ENCODE results near the gene BLNK. TPM values are rescaled to one million over a fixed set of nuclear protein-coding genes. Genes with fewer than 3 reads are reported as not detected.

Gene BLNK
- total and polyA plus RNA-seq, 4 donors, result 4.1 to 18.7 (median 6.4) TPM

- H3K9ac ChIP-seq (ENCODE audit: insufficient read depth in 1 of 2, low read length in 2 of 2), result no peak overlapping the region
- H3K36me3 ChIP-seq (ENCODE audit: control insufficient read depth in 4 of 4, insufficient read depth in 4 of 4, low read length in 4 of 4), result no peaks in the 10 kb centered on the region
- H3K27me3 ChIP-seq (ENCODE audit: control insufficient read depth in 3 of 3, insufficient read depth in 3 of 3, low read length in 2 of 3), result no peaks in the 10 kb centered on the region
- H3K27ac ChIP-seq (ENCODE audit: low read depth in 1 of 2, low read length in 1 of 2), result no peak overlapping the region
- H3K9me3 ChIP-seq (ENCODE audit: control insufficient read depth in 4 of 4, insufficient read depth in 3 of 4, low read length in 3 of 4), result no peaks in the 10 kb centered on the region
- TF ChIP-seq CTCF (IDR thresholded peaks at IDR 0.05; ENCODE audit: control extremely low read depth, extremely low read depth), result no peak
- DNase-seq, result no peak
- ATAC-seq (ENCODE audit: insufficient read depth, low FRiP score), result no peak
- no peaks in the 10 kb centered on the region for H3K4me1 ChIP-seq (ENCODE audit: control insufficient read depth in 5 of 5, insufficient read depth in 5 of 5, low read length in 5 of 5)
- H3K4me3 ChIP-seq, result no peak overlapping the region
- WGBS, 2 donors, result 51 to 74% methylated on average over 1 of the region's 1 CpG
These were observed 21.0 kb downstream of the BLNK start for GRCh38 chr10:96250349-96250748.

DNA sequence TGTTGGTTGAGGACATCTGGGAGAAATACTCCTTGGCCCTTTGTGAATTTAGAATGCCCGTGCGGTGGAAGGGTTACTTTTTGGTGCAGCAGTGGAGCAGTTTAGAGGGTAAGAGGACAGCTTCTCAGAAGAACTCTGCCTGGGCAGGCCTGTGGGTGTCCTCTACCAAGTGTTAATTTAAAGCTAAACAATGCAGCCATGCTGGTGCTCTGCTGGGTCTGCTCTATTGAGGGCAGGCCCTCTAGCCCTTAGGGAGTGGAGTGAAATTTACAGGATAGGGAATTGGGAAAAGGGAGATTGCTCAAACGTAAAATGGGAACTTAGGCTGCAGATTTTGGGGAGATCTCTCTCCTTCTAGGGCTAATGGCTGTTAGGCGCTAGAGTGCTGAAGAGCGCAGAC is 22.1 kb downstream of the BLNK start:
- H3K27me3 ChIP-seq (ENCODE audit: control insufficient read depth in 3 of 3, insufficient read depth in 3 of 3, low read length in 2 of 3), result no peaks in the 10 kb centered on the region
- no peak for TF ChIP-seq CTCF (IDR thresholded peaks at IDR 0.05; ENCODE audit: control extremely low read depth, extremely low read depth)
- H3K27ac ChIP-seq (ENCODE audit: low read depth in 1 of 2, low read length in 1 of 2), result no peak overlapping the region
- no peaks in the 10 kb centered on the region for H3K9me3 ChIP-seq (ENCODE audit: control insufficient read depth in 4 of 4, insufficient read depth in 3 of 4, low read length in 3 of 4)
- H3K36me3 ChIP-seq (ENCODE audit: control insufficient read depth in 4 of 4, insufficient read depth in 4 of 4, low read length in 4 of 4), result no peaks in the 10 kb centered on the region
- WGBS, 2 donors, result 94 to 95% methylated on average over 5 of the region's 5 CpGs
- H3K4me1 ChIP-seq (ENCODE audit: control insufficient read depth in 5 of 5, insufficient read depth in 5 of 5, low read length in 5 of 5), result no peaks in the 10 kb centered on the region
- DNase-seq, result no peak
- no peak overlapping the region for H3K4me3 ChIP-seq
- H3K9ac ChIP-seq (ENCODE audit: insufficient read depth in 1 of 2, low read length in 2 of 2), result no peak overlapping the region
- no peak for ATAC-seq (ENCODE audit: insufficient read depth, low FRiP score)

DNA sequence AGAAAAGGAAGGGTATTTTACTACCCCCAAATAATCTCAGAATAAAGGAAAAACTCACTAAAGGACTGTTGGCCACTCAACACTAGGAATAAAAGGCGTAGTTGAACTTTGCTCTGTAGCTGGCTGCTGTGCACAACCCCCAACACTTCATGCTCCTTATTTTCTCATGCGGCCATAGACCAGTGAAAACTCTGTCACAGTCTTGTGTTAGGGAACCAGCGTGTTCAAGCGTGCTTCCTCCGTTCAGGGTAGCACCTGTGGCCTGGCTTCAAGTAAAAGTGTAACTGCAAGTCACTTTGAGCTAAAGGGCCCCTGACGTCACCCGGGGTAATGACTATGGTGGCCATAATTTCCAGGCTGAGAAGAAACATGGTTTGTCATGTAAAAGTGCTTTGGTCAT is 27.0 kb downstream of the BLNK start:
- 95 to 96% methylated on average over 7 of the region's 7 CpGs for WGBS, 2 donors
- no peak for DNase-seq
- Histone ChIP-seq H3K27me3 (ENCODE audit: control insufficient read depth in 3 of 3, insufficient read depth in 3 of 3, low read length in 2 of 3) (no peaks in the 10 kb centered on the region), H3K27ac (ENCODE audit: low read depth in 1 of 2, low read length in 1 of 2) (no peak overlapping the region), H3K9me3 (ENCODE audit: control insufficient read depth in 4 of 4, insufficient read depth in 3 of 4, low read length in 3 of 4) (no peaks in the 10 kb centered on the region), H3K9ac (ENCODE audit: insufficient read depth in 1 of 2, low read length in 2 of 2) (no peak overlapping the region), H3K4me1 (ENCODE audit: control insufficient read depth in 5 of 5, insufficient read depth in 5 of 5, low read length in 5 of 5) (no peaks in the 10 kb centered on the region), H3K4me3 (no peak overlapping the region), H3K36me3 (ENCODE audit: control insufficient read depth in 4 of 4, insufficient read depth in 4 of 4, low read length in 4 of 4) (no peaks in the 10 kb centered on the region)
- TF ChIP-seq CTCF (IDR thresholded peaks at IDR 0.05; ENCODE audit: control extremely low read depth, extremely low read depth), result no peak
- no peak for ATAC-seq (ENCODE audit: insufficient read depth, low FRiP score)

DNA sequence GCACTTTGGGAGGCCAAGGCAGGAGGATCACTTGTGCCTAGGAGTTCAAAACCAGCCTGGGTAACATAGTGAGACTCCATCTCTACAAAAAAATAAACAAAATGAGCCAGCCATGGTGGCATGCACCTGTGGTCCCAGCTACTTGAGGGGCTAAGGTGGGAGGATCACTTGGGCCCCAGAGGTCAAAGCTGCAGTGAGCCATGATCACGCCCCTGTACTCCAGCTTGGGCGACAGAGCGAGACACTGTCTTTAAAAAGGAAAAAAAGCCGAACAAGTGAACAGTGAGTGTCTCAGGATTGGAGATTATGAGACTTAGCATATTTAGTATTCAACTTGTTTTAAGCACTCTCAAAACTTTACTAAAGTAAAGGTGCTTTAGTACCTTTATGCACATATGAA is 28.1 kb downstream of the BLNK start:
- no peak for TF ChIP-seq CTCF (IDR thresholded peaks at IDR 0.05; ENCODE audit: control extremely low read depth, extremely low read depth)
- H3K27ac ChIP-seq (ENCODE audit: low read depth in 1 of 2, low read length in 1 of 2), result no peak overlapping the region
- ATAC-seq (ENCODE audit: insufficient read depth, low FRiP score) (no peak), DNase-seq (no peak)
- no peak overlapping the region for H3K4me3 ChIP-seq
- WGBS, 2 donors, result 92 to 96% methylated on average over 4 of the region's 4 CpGs
- no peaks in the 10 kb centered on the region for H3K9me3 ChIP-seq (ENCODE audit: control insufficient read depth in 4 of 4, insufficient read depth in 3 of 4, low read length in 3 of 4)
- no peaks in the 10 kb centered on the region for H3K4me1 ChIP-seq (ENCODE audit: control insufficient read depth in 5 of 5, insufficient read depth in 5 of 5, low read length in 5 of 5)
- no peak overlapping the region for H3K9ac ChIP-seq (ENCODE audit: insufficient read depth in 1 of 2, low read length in 2 of 2)
- no peaks in the 10 kb centered on the region for H3K27me3 ChIP-seq (ENCODE audit: control insufficient read depth in 3 of 3, insufficient read depth in 3 of 3, low read length in 2 of 3)
- H3K36me3 ChIP-seq (ENCODE audit: control insufficient read depth in 4 of 4, insufficient read depth in 4 of 4, low read length in 4 of 4), result no peaks in the 10 kb centered on the region

All from lung (tissue), 12 donors.